Stimulated activated CD4-positive, alpha-beta T cell treated with anti-CD3 and anti-CD28 coated beads, Interleukin-12 subunit alpha, Interleukin-12 subunit beta, amount 100 ng/mL, for 4 hours (primary cell): ENCODE data around the gene SLC26A9.

Experiments used
- DNase-seq: peaks from one replicate; pipeline ENCODE4 v3.0.0-alpha.2; 2020

The SLC26A9 gene

DNA sequence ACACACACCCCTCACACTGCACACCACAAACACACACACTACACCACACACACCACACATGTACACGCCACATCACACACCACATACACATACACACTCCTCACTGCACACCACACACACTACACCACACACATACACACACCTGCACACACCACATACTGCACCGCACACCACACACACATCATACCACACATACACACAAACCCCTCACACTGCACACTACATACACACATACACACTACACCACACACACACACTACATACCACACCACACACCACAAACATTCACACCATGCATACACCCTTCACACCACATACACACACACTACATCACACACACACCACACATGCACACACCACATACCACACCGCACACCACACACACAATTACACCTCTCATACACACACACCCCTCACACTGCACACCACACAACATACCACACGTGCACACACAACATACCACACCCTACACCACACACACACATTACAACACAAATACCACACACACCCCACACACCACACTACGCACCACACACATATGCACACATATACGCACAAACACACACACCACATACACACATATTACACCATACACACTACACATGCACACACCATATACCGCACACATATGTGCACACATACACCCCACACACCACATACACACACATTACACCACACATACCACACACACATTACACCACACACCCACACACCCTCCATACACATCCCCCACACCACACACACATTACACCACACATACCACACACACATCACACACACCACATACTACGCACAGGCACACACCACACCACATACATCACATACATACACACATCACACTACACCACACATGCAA, 30.3 kb upstream of the SLC26A9 start:
- no peak for DNase-seq

DNA sequence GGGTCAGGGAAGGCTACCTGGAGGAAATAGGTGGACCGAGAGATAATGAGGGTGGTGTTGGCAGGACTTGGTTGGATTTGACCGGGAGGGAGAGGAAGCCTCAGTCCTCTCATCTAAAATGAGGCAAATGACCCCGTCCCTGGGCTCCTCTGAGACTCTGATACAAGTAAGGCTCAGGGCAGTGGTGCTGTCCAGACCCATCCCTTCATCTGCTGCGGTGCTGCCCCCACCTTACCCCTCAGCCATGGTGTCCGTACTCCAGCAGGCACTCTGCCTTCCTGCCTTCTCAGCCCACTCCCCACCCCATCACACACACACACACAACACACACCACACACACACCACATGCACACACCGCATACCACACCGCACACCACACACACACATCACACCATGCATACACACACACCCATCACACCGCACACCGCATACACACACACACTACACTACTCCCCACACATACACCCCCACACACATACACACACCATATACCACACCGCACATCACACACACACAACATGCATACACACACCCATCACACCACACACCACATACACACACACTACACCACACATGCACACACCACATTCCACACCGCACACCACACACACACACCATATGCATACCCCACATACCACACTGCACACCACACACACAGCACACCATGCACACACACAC, 29.4 kb upstream of the SLC26A9 start:
- DNase-seq, result no peak

DNA sequence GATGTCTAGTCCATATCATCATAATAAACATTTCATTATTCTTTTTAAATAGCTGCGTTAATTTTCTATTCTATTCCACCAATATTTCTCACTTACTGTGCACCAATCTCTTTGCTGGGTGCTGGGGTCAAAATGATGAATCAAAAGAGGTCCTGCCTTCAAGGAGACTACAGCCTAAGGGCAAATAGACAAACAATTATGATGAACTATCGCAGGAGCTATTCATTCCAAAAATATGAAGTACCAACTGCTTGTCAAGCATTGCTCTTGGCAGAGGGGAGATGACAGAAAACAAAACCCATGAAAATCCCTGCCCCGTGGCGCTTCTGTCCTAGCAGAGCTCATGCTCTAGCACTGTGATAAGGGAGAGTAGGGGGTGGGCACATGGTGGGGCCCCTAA, 28.8 kb upstream of the SLC26A9 start:
- no peak for DNase-seq

DNA sequence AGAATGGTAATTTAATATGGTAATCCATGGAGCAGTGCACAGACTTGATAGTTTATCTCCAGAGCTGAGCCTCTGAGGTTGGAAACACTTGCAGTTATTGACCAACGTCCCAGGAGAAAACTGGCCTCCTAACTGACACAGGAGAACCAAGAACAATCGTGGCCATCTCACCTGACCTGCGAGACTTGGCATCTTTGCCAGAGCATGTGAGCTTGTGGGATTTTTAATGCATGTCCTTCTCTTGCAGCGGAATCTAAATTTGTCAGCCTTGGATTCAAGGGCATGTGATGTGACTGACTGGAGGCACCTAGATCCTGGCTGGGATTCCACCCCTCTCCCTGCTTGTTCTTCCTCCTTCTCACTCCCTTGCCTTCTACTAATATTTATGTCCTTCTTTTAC, 27.8 kb upstream of the SLC26A9 start:
- DNase-seq, result no peak

DNA sequence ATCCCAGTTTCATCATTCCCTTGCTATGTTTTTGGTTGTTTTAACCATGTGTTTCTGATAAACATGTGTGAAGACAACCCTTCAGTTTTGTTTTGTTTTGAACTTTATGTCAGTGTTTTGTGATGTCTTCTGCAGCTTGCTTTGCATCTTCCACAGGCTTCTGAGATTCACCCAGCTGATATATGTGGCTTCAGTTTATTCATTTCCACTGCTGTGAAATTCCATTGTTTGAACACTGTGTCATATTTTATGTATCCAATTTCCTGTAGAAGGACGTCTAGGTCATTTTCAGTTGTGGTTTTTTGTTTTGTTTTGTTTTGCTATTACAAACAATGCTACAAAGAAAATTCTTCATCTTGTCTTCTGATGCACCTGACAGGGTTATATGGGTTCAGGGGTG, 27.2 kb upstream of the SLC26A9 start:
- no peak for DNase-seq

DNA sequence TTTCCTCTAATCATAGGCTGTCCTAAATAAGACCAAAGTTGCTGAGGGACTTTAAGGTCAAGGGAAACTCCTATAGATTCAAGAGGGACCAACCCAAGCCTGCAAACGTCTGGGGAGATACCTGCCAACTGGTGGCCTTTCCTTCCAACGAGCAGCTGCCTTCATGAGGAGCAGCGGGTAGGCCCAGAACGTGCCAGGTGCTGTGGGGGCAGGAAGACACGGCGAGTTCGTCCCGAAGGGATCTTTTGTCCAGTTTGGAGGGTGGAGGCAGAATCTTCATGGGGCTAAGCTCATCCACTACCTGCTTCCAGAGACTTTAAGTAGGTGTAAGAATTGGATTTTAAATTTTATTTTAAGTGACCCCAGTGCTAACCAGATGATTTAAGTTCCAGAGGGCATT, 26.0 kb upstream of the SLC26A9 start:
- DNase-seq, result no peak

DNA sequence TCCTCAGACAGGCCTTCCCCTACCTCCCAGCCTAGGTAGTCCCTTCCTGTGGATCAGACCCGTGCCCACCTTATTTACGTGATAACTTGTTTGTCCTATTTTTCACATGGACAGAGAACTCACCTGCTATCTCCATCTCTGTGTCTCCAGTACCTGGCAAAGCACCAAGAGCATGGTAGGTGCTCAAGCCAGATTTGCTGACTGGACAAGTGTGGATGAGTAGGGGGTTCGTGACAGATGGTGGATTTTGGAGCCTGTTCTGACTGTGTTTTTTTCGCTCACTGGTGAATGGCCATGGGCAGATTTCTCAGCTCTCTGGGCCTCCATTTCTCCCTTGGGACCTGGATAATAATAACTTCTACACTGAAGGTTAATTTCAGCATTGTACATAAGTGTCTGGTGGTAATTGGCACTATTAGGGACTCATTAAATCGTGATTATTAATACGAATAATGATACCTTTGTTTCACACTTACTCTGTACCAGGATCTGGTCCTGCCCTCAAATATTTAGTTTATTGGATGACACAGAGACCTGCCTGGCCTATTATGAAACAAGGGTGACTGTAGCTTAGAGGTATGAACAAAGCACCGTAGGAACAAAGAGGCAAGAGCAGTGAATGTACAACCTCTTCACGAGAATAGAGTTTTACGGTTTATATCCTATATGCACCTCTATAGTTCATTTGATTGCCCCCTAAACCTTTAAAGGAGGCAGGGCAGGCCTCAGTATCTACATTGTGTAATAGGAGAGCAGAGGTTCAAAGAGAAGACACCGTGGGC, 24.5 kb upstream of the SLC26A9 start:
- DNase-seq, result no peak

DNA sequence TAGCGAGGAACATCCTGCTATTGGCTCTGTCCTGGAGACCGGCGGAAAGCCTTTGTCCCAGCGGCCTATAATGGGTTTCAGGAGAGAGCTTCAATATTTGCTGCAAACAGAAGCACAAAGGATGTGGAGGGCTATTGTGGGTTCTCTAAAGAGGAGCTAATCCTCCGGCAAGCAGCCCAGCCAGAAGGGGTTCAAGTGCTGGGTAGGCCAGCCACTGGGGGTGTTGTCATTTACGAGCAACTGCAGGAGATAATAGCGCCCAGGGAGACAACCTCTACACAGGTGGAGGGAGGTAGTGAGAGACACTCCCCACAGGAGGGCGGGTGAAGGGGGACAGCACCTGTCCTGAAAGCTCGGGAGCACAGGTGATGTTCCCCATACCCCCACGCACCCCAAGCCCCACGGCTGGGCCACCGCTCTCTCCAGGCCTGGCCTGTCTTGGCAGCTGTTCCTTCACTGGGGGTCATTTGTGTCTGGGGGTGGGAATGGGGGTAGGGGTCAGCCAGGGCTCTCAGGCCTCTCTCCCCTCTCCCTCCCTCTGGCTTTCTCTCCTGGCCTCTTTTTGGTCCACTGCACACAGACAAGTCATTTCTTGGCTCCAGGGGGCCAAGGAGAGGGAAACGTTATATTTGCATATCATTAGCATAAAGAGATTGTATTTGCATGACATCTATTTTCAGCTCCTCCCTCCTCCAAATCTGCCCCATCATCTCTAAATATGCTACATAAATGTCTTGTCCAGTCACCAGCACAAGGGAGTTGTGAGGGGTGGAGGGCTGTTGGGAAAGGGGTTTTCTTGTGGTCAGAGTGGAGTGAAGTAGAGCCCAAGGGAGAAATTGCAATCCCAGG, 22.0 kb upstream of the SLC26A9 start:
- DNase-seq, result no peak

DNA sequence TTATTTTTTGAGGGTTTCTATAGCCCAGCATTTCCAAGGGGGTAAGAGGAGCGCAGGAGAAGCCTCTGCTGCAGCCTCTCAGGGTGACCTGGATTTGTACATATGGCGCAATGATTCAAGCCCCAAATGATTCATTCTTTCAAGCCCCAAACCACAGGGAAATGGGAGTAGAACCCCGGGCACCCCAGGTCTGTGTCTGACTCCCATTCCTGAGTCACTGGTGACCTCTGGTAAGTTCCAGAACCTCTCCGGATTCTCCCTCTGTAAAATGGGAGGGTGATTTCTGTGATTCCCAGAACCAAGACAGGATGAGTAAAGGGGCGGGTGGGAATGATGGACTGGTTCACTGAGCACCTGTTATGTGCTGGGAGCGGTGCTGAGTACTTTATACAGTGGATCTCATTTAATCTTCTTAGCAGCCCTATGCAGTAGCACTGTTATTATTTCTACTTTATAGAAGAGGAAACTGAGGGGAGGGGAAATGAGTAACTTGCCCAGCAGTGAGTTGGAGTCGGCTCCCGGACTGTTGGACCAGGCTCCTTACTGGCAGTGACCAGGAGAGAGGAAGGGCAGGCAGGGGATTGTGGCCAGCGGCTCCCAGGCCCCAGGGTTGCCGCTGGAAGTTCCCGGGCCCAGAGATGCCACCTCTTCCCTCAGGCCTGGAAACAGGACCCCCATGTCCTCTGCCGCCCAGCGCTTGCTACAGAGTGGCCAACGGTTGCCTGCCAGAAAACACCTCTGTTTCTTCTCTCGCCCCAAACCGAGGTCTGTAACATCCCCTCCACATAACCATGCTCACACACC, 20.3 kb upstream of the SLC26A9 start:
- no peak for DNase-seq

DNA sequence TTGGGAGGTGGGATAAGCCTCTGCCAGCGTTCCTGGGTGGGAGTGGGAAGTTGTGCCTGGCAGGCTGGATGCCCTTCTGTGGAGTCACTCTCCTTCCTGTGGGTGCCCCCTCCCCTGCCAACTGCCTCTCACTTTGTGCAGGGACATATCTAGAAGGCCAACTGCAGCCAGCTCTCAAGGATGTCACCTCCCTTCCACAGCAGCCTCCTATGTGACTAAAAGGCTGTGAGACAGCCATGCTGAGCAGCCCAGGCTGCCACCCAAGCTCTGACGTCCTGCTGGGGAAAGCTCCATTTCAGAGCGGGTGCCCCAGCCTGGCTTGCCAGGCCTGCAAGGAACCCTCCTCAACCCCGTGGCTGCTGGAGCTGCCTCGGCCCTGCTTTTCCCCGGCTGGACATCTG, 19.6 kb upstream of the SLC26A9 start:
- DNase-seq, result no peak

DNA sequence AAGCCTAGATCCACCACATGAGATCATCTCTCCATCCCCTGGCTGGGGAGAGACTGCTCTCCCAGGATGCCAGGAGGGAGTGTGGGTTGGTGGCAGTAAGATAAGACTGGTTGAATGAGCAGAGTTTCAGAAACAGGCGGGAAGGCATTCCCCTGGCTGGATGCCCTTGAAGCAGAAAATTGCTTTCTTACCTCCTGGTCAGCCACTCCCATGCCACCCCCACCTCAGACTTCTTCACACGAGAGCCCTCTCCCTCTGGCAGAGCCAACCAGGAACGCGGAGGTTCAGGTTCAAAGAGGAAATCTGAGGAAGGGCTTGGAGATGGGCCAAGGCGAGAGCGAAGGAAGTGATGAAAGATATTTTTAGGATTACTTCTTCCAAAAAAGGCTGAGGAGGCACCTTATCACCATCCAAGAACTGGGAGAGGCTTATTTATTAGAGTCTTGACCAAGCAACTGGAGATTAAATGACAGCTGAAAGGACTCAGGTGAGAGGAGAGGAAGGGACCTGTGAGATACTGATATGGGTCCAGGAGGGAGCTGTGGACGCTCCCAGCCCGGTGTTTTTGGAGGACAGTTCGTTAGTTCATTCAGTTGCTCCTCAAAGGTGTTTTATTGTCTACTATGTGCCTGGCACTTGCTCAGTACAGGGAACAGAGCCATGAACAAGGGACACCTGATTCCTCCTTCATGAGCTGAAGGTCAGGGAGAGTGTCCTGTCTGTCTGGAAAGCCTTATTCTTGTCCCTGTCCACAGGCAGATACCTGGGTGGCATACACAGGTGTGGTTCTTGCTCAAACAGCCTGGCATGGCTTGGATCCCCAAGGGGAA, 18.9 kb upstream of the SLC26A9 start:
- DNase-seq, result no peak

DNA sequence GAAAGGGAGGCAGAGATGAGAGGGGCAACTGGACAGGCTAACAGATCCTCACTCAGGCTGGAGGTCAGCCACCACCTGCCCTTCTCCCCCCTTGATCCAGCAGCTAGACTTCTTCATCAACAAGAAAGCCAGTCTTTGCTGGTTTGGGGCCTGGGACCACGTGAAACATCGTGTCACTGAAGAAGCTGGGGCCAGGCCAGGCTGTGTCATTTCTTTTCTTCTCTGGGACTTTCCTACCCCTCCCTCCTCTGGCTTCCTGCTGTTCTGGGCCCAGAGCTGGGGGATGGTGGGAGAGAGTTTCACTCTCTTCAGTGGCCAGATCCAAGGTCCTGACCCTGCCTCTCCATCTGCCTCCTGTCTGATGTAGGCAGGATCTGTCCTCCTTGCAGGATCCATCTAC, 18.1 kb upstream of the SLC26A9 start:
- DNase-seq, result no peak

DNA sequence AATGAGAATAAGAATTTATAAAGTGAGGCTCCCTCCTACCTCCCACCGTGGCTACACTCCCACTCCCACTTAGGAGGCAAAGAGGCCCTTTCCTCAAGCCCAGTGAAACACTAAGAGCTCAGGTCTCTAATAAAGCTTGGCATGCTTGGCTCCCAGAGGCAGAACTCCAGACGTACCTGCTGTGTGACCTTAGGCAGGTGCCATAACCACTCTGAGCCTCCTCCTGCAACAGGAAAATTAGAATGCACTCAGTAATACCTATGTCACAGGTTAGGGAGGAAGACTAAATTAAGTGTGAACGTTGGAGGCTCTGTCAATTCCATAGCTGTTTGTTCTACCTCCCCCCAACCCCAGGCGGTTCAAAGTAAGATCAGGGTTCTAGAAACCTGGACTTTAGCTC, 16.5 kb upstream of the SLC26A9 start:
- no peak for DNase-seq

DNA sequence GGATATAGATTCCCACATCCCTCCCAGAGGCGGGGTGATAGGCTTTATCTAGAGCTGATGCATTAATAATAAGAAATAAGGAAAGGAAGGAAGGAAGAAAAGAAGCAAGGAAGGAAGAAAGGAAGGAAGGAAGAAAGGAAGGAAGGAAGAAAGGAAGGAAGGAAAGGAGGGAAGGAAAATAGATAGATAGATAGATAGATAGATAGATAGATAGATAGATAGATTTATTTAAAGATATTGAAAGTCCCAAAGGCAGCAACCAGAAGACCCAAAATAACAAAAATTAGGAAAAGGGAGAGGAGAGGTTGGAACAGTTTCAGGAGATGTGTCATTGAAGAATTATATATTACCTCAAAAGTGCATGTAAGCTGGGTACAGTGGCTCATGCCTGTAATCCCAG, 12.2 kb upstream of the SLC26A9 start:
- DNase-seq, result no peak

DNA sequence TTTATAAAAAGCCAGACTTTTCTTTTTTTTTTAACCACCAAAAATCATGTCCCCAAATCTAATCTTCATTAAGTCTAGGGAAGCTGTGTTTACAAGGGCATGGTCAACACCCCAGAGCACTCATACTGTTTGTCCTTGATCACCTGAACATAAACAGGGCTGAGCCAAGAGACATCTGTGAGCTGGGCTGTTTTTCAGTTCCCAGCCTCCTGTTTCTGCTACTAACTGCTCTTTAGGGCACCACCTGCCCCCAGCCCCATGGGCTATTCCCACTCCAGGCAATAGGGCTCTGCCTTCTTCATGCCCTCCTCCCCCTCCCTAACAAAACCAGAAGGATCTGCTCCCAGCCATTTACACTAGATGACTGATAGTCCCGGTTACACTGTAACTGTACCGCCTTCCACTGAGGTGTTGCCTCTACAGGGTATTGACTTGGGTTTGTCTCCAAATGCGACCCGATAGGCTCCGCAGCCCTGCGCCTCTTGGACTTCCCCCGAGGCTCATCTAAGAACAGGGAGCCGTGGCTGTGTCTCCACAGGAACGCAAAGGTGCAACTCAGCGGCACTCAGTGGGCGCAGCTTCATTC, 11.7 kb upstream of the SLC26A9 start:
- no peak for DNase-seq

DNA sequence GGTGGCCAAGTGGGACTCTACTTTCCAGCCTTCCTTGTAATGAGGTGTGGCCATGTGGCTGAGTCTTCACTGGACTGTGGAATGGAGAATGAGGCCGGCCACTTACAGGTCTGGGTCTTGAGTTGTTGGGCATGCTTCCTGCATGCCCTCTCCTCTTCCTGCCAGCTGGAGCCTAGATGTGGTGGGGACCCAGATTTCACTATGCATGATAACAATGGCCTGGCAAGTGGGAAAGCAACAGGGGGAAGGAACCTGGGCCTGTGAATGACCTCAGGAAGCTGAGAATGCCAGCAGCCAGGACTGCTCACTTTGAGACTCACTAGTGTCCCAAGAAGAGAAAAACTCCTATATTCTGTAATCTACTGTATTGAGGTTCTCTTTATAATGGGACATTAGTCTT, 8.5 kb upstream of the SLC26A9 start:
- DNase-seq, result no peak

DNA sequence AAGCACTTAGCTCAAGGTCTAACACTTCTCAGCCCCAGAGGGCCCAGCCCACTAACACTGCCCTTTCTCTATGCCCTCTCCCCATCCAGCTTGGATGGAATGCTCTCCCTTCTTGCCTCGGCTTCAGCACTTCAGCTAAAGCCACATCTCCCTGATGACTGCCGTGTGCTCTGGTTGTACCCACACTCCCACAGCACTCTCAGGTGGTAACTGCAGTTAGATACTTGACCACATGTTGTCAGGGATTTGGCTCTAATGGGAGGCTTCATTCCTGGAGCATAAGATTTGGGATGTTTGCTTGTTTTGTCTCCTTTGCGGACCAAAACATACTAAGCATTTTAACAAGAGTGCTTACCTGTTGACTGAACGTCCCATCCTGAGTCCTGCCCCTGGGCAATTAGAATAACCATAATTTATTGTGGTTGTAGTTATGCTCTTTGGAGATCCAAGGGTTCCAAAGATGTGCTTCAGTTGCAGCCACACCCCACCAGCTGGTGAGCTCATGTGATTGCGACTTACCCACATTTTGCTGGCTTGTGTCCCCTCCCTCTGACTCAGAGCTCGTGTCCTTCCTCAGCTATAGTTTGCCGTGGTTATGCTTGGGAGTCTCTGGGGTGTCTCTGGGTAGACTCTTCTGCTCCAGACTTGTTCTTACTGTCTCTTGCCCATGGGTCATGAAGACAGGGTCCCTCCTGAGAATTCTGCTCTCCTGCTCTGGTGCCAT, 7.7 kb upstream of the SLC26A9 start:
- DNase-seq, result no peak

DNA sequence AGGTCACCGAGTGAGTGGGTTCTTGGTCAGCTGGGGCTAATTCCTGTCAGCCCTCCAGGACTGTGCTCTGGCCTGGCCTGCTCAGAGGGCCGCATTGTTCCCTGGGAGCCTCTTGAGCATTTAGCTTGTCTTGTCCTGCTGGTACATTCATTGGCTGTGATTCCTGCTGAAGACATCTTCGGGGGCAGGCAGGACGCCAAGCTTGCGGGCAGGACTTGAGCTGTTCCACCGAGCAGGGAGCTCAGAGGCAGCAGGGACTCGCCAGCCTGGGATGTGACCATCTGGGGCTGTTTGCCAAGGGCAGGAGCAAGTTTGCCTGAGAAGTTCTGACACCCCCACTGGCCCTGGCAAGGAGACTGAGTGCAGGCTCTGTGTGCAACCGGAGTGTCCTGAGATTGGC, 7.0 kb upstream of the SLC26A9 start:
- no peak for DNase-seq

DNA sequence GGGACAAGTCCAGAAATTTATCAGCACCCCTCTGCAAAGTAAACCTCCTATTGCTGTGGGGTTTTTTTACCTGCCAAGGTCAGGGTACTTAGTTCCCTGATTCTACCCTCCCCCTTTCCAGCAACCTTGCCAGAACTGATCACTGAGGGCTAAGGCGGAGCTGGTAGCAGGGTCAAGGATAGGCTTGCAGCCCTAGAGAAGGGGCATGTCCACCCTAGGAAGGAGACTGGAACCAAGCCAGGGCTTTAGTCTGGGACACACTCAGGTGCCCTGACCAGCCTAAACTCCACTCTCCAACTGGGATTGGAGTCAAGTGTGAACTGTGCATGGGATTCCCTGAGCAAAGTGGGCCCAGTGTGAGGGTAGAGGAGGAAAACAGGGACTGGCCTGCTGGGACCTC, 6.5 kb upstream of the SLC26A9 start:
- no peak for DNase-seq

DNA sequence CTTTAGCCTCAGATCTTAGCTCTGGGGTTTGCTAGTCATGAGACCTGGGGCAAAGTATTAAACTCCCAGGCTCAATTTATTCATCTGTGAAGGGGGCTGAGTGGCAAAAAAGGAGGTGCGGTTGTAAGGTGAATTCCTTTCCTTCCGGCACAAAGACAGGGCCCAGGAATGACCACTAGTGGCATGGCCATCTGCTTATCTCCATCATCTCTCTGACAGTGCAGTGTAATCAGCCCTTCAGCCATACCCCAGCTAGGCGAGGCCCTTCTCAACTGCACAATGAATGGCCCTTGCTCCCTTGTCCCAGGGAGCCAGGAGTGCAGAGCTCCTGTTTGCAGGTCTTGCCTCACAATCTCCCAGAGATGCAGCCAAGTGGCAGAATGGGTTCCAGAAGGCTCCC, 5.6 kb upstream of the SLC26A9 start:
- no peak for DNase-seq
